Measurements from ENCODE around the gene GPS1.

DNA sequence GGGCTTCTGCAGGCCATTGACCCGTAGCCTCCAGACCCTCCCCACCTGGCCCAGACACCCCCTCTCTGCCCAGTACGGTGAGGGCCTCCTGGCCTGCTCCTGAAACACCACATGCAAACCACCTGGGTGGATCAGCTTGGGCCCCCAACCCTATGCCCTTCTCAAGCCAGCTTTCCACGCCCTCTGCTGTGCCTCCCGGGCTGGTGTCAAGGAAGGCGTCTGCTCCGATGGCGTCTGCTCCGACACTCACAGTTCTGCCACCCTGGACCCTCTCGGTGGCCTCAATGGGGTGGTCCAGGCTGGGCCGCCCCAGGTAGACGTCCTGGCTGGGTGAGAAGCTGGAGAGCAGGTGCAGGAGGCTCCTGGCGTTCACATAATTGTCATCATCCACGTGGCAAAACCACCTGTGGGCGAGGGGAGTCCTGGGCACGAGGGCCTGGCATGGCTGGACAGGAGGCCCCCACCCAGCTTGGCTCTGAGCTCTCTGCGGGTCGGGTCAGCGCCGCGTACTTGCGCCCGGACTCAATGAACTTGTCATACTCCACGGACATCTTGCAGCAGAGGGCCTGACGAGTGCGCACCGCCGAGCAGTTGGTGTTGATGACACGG is 1.4 kb upstream of the GPS1 start:
- TF ChIP-seq, protein P1, sequence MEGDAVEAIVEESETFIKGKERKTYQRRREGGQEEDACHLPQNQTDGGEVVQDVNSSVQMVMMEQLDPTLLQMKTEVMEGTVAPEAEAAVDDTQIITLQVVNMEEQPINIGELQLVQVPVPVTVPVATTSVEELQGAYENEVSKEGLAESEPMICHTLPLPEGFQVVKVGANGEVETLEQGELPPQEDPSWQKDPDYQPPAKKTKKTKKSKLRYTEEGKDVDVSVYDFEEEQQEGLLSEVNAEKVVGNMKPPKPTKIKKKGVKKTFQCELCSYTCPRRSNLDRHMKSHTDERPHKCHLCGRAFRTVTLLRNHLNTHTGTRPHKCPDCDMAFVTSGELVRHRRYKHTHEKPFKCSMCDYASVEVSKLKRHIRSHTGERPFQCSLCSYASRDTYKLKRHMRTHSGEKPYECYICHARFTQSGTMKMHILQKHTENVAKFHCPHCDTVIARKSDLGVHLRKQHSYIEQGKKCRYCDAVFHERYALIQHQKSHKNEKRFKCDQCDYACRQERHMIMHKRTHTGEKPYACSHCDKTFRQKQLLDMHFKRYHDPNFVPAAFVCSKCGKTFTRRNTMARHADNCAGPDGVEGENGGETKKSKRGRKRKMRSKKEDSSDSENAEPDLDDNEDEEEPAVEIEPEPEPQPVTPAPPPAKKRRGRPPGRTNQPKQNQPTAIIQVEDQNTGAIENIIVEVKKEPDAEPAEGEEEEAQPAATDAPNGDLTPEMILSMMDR (IDR thresholded peaks at IDR 0.05): no peak
- no peak for TF ChIP-seq FOXK1 (CRISPR knock-in tag; IDR thresholded peaks at IDR 0.05)
- TF ChIP-seq AFF4 (CRISPR knock-in tag; IDR thresholded peaks at IDR 0.05; ENCODE audit: borderline replicate concordance): no peak
- TF ChIP-seq, protein P2, sequence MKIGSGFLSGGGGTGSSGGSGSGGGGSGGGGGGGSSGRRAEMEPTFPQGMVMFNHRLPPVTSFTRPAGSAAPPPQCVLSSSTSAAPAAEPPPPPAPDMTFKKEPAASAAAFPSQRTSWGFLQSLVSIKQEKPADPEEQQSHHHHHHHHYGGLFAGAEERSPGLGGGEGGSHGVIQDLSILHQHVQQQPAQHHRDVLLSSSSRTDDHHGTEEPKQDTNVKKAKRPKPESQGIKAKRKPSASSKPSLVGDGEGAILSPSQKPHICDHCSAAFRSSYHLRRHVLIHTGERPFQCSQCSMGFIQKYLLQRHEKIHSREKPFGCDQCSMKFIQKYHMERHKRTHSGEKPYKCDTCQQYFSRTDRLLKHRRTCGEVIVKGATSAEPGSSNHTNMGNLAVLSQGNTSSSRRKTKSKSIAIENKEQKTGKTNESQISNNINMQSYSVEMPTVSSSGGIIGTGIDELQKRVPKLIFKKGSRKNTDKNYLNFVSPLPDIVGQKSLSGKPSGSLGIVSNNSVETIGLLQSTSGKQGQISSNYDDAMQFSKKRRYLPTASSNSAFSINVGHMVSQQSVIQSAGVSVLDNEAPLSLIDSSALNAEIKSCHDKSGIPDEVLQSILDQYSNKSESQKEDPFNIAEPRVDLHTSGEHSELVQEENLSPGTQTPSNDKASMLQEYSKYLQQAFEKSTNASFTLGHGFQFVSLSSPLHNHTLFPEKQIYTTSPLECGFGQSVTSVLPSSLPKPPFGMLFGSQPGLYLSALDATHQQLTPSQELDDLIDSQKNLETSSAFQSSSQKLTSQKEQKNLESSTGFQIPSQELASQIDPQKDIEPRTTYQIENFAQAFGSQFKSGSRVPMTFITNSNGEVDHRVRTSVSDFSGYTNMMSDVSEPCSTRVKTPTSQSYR (CRISPR knock-in tag; IDR thresholded peaks at IDR 0.05): no peak
- TF ChIP-seq ATF6 (CRISPR knock-in tag; IDR thresholded peaks at IDR 0.05): no peak
- TF ChIP-seq, protein P3, sequence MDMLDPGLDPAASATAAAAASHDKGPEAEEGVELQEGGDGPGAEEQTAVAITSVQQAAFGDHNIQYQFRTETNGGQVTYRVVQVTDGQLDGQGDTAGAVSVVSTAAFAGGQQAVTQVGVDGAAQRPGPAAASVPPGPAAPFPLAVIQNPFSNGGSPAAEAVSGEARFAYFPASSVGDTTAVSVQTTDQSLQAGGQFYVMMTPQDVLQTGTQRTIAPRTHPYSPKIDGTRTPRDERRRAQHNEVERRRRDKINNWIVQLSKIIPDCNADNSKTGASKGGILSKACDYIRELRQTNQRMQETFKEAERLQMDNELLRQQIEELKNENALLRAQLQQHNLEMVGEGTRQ (CRISPR knock-in tag; IDR thresholded peaks at IDR 0.05): no peak
- no peak for TF ChIP-seq ELF4 (CRISPR knock-in tag; IDR thresholded peaks at IDR 0.05; ENCODE audit: low read depth)
- no peak for TF ChIP-seq CREB1 (CRISPR knock-in tag; IDR thresholded peaks at IDR 0.05)
- TF ChIP-seq FOXP1 (CRISPR knock-in tag; IDR thresholded peaks at IDR 0.05; ENCODE audit: borderline replicate concordance): no peak
- TF ChIP-seq, protein P4, sequence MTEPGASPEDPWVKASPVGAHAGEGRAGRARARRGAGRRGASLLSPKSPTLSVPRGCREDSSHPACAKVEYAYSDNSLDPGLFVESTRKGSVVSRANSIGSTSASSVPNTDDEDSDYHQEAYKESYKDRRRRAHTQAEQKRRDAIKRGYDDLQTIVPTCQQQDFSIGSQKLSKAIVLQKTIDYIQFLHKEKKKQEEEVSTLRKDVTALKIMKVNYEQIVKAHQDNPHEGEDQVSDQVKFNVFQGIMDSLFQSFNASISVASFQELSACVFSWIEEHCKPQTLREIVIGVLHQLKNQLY (CRISPR knock-in tag; IDR thresholded peaks at IDR 0.05): no peak
